Measurements from ENCODE around the gene TMEM44. TPM values are rescaled to one million over a fixed set of nuclear protein-coding genes. Genes with fewer than 3 reads are reported as not detected.

The TMEM44 gene
- total RNA-seq, 1 experiment from 2014 or later: 70.1 TPM

DNA sequence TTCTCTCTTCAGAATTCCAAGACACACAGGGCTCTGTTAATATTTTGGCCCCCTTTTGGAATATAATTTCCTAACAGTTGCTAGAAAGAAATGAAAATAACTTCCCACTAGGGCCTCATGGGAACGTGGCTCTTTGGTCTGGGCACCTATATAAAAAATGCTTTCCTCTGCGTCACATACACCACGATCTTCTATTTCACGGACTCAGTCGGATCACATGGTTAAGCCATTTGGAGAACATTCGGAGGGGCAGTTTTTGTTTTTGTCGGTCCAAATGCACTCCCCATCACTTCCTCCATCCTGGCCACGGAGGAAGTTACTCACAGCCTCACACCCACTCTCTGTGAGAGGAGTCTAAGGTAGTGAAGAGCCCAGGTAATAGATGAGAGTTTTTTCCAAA lies 21.0 kb downstream of the TMEM44 start:
- ChIA-PET POLR2A (no interaction called here), CTCF (no interaction called here)
- intact Hi-C loops (cut with micrococcal nuclease; ENCODE audit: unreplicated experiment): no loop called here
- H3K27ac ChIP-seq (ENCODE audit: low read length): no peak overlapping the region
- H3K27me3 ChIP-seq (ENCODE audit: control insufficient read depth, insufficient read depth, low read length): no peaks in the 10 kb centered on the region
- H3K36me3 ChIP-seq (ENCODE audit: control insufficient read depth, insufficient read depth, low read length): no peaks in the 10 kb centered on the region
- DNase-seq (ENCODE audit: low read depth, low spot score) (no peak), ATAC-seq (no peak)
- H3K4me1 ChIP-seq (ENCODE audit: control insufficient read depth, insufficient read depth, low read length): no peaks in the 10 kb centered on the region
- BruUV-seq (replicated peaks): no TSS peak
- H3K9me3 ChIP-seq (ENCODE audit: control insufficient read depth, insufficient read depth, low read depth, low read length): no peaks in the 10 kb centered on the region
- in situ Hi-C loops (cut with HindIII; ENCODE audit: low pct_unique_long_range_greater_than_20kb, low sequenced_read_pairs): no loop called here
- H3K4me3 ChIP-seq (ENCODE audit: low read depth in 2 of 2, low read length in 2 of 2): no peak overlapping the region
- TF ChIP-seq REST (IDR thresholded peaks at IDR 0.05; ENCODE audit: insufficient read depth in 1 of 2, low read depth in 2 of 2, low read length in 1 of 2) (no peak), POLR2AphosphoS5 (IDR thresholded peaks at IDR 0.05; ENCODE audit: low read depth, low read length) (no peak), CTCF (IDR thresholded peaks at IDR 0.05) (no peak)

DNA sequence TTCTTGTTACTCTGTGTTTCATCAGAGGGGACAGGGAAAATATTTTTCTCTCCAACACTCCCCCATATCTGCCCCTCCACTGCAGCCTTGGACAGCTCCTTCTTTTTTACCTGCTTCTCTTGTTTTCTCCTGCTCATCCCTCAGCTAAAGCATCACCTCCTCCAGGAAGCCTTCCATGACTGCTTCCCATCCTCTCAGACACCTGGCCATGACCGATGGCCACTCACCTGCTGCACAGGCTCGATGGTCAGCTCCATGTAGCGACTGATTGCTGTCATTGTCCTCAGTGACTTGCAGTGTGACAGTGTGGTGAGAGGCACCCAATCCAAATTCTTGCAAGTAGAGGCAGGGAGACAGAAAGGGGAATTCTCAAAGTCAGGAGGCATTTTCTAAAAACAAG lies 22.5 kb downstream of the TMEM44 start:
- intact Hi-C loops (cut with micrococcal nuclease; ENCODE audit: unreplicated experiment) (no loop called here), in situ Hi-C loops (cut with HindIII; ENCODE audit: low pct_unique_long_range_greater_than_20kb, low sequenced_read_pairs) (no loop called here)
- Histone ChIP-seq H3K9me3 (ENCODE audit: control insufficient read depth, insufficient read depth, low read depth, low read length) (no peaks in the 10 kb centered on the region), H3K4me3 (ENCODE audit: low read depth in 2 of 2, low read length in 2 of 2) (no peak overlapping the region), H3K27me3 (ENCODE audit: control insufficient read depth, insufficient read depth, low read length) (no peaks in the 10 kb centered on the region), H3K4me1 (ENCODE audit: control insufficient read depth, insufficient read depth, low read length) (no peaks in the 10 kb centered on the region), H3K36me3 (ENCODE audit: control insufficient read depth, insufficient read depth, low read length) (no peaks in the 10 kb centered on the region), H3K27ac (ENCODE audit: low read length) (no peak overlapping the region)
- no peak for DNase-seq (ENCODE audit: low read depth, low spot score)
- ChIA-PET POLR2A (no interaction called here), CTCF (no interaction called here)
- no peak for TF ChIP-seq SIN3A (IDR thresholded peaks at IDR 0.05; ENCODE audit: borderline replicate concordance, insufficient read depth, low read depth, low read length)
- TF ChIP-seq POLR2AphosphoS5 (IDR thresholded peaks at IDR 0.05; ENCODE audit: low read depth, low read length): no peak
- no peak for TF ChIP-seq CTCF (IDR thresholded peaks at IDR 0.05)
- TF ChIP-seq TCF7L2 (IDR thresholded peaks at IDR 0.05; ENCODE audit: low read depth, low read length): no peak
- TF ChIP-seq REST (IDR thresholded peaks at IDR 0.05; ENCODE audit: insufficient read depth in 1 of 2, low read depth in 2 of 2, low read length in 1 of 2): no peak
- TSS peak; percentile 53 for BruUV-seq (replicated peaks)
- ATAC-seq: no peak
